ENCODE measurements around the gene OR5J2.
"Not testable (repeated sequence)": the region's sequence is repeated elsewhere in the genome, so short reads cannot be mapped to it uniquely, and the experiment has no call there.

OR5J2 gene

DNA sequence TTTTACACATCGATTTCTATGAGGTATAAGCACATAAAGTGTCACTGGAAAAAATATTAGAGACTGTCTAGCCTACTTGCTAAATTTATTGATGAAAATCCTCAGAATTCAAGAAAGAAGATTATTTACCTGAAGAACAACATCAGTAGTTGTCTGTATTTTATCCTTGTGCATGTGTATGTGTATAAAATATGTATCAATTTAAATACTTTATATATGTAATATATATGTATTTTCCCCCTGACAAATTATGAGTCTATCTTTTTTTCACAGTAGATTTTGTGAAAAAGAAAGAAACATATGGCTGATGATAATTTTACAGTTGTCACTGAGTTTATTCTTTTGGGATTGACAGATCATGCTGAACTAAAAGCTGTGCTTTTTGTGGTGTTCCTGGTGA is at the start of gene OR5J2:
Gene OR5J2 (plus strand): TSS at position 301 of the 400 bp plus-strand sequence. CDS start 0 bp downstream, at position 301.
- DNase-seq (ENCODE audit: low spot score): no peak

GRCh38 chr11:56140151-56140661 is 36.2 kb upstream of the OR5J2 start, which contains the start of gene OR8J3:
Gene OR8J3 (minus strand): TSS chr11:56140201. CDS start chr11:56137718, 2,483 bp downstream.
- no peak for DNase-seq (ENCODE audit: low spot score)

- DNase-seq (ENCODE audit: low spot score): not testable (repeated sequence)
Measured at GRCh38 chr11:56143681-56144080, 32.7 kb upstream of the OR5J2 start.

- DNase-seq (ENCODE audit: low spot score): no peak
Measured at GRCh38 chr11:56151376-56151775, 25.0 kb upstream of the OR5J2 start.

DNA sequence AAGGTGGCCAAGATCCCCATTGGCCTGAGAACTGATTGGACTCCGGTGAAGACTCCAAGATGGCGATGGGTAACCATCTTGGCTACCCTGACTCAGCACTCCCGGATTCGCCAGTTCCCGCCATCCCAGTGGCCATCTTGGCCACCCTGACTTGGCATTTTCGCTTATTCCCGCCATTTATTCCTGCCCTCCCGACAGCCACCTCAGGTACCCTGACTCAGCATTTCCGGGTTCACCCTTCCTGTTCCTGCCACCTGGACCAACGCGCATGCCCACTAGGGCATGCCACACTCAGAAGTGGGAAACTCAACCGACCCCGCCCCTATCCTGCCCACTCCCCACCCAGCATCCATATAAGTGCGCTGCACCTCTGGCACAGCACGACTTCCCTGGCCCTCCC is 24.1 kb upstream of the OR5J2 start:
- DNase-seq (ENCODE audit: low spot score): no peak

GRCh38 chr11:56160217-56160616 is 16.2 kb upstream of the OR5J2 start, which contains the start of gene OR8K5:
Gene OR8K5 (minus strand): TSS chr11:56160317. CDS start chr11:56160317, 0 bp downstream.
- DNase-seq (ENCODE audit: low spot score): no peak

DNA sequence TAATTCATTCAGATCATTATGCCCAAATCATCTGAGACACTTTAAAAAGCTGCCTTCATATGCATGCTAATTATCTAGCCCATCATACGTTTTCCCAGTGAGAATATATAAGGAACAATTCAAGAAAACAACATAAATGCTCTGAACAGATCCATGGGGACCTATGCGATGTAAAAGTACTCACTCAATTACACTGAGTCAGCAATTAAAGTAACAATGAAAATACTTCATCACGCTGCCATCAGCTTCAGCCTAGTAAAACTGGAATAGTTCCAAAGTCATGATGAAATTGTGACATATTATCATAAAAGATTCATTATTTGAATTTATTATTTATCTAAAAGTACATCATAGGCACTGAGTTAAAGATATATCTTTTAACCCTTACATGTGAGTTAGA is 12.6 kb upstream of the OR5J2 start:
- DNase-seq (ENCODE audit: low spot score): no peak

GRCh38 chr11:56172256-56172830 is 4.1 kb upstream of the OR5J2 start:
- no peak for DNase-seq (ENCODE audit: low spot score)

GRCh38 chr11:56183459-56183858 is 7.0 kb downstream of the OR5J2 start:
- DNase-seq (ENCODE audit: low spot score): no peak

- no peak for DNase-seq (ENCODE audit: low spot score)
Measured at GRCh38 chr11:56188602-56189001, 12.2 kb downstream of the OR5J2 start.

DNA sequence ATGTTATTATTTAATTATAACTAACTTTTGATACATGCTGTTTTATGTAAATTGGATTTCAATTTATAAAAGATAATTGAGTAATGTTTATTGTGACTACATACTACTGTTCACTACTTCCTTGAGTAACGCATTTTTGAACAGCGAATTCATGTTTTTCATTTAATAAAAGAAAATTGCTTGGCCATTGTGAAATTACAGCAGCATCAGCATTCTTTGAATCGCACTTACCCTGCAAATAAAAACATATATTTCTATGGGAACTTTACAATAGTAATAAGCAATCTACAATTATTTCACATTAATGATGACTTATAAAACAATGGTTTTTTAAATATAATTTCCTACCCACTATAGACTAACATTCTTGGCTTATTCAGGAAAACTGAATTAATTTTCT is 20.3 kb downstream of the OR5J2 start:
- no peak for DNase-seq (ENCODE audit: low spot score)

- no peak for DNase-seq (ENCODE audit: low spot score)
Measured at GRCh38 chr11:56197367-56197766, 20.9 kb downstream of the OR5J2 start.

DNA sequence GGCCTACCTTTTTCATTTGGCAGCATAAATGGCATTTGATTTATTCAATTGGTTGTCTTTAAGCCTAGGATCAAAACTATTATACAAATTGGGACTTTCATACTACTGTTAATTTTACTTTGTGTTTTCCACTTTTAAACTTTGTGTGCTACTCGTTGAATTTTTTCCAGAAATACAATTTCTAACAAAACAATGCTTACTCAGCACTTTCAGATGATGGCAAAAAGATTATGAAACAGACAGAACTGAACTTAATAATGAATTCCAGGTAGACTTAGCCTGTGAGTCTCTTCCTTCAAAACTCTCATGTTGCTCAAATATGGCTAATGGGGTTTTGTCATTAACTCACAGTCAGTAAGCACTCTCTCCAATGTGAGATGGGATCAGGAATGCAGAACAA is 31.4 kb downstream of the OR5J2 start:
- DNase-seq (ENCODE audit: low spot score): no peak

DNA sequence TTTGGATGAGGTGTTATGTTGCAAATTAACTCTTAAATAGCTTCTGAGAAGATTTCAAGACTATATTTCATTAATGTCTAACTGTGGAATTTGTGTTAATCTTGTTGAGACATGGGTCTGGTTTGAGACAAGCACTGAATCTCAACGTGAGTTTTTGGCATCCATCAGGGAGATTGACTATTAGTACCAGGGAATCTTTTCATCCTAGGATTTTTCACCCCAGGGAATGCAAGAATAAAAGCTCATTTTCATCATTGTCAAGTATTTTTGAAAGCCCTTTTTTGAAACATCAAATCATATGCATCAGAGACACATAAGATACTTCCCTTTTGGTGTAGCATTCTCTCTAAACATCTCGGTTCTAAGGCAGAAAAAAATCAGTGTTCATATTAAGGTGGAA is 38.1 kb downstream of the OR5J2 start:
- no peak for DNase-seq (ENCODE audit: low spot score)

DNA sequence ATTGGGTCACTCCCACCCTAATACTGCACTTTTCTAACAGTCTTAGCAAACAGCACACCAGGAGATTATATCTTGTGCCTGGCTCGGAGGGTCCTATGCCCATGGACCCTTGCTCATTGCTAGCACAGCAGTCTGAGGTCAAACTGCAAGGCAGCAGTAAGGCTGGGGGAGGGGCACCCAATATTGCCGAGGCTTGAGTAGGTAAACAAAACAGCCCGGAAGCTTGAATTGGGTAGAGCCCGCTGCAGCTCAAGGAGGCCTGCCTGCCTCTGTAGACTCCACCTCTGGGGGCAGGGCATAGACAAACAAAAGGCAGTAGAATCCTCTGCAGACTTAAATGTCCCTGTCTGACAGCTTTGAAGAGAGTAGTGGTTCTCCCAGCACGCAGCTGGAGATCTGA is 43.3 kb downstream of the OR5J2 start:
- DNase-seq (ENCODE audit: low spot score): not testable (repeated sequence)

All from LoVo (cell line).